Lower lobe of right lung (tissue), 2 donors: Measurements from ENCODE around the gene SLC8A1. TPM values are rescaled to one million over a fixed set of nuclear protein-coding genes. Genes with fewer than 3 reads are reported as not detected.
A peak's percentile ranks its signal among the peaks of the same experiment; 100 is the strongest.

Experiments used
- ATAC-seq, 2 donors: fragments of 200-7000 bp; cut with Tn5 transposase; one replicate each; pipeline ENCODE4 v1.9.1; 2020 to 2022; ENCODE audit warnings: mild to moderate bottlenecking in 2 of 2, moderate library complexity in 2 of 2
- DNase-seq: peaks from one replicate; pipeline ENCODE4 v3.0.0-alpha.2; 2020
- H3K27ac ChIP-seq: fragments of 200-600 bp; one replicate; pipeline ENCODE4 v1.8.0; 2022
- H3K27me3 ChIP-seq: fragments of 200-600 bp; one replicate; pipeline ENCODE4 v1.8.0; 2022; ENCODE audit warnings: low read depth
- H3K36me3 ChIP-seq: fragments of 200-600 bp; one replicate; pipeline ENCODE4 v1.8.0; 2022; ENCODE audit warnings: mild to moderate bottlenecking
- H3K4me1 ChIP-seq: fragments of 200-600 bp; one replicate; pipeline ENCODE4 v1.8.0; 2022
- H3K4me3 ChIP-seq: fragments of 200-600 bp; one replicate; pipeline ENCODE4 v1.8.0; 2022; ENCODE audit warnings: mild to moderate bottlenecking
- H3K9me3 ChIP-seq: fragments of 200-600 bp; one replicate; pipeline ENCODE4 v1.8.0; 2022
- intact Hi-C: fragments of 100-400 bp; cut with DNase I; formaldehyde crosslinking; loops from one replicate; pipeline ENCODE4 v1.11.0; 2022
- total RNA-seq: library from RNA; stranded (reverse); fragmentation: NEBNext Ultra II Directional; extraction: Animal tissue kit (Norgen Biotek cat#: 25700); gene quantifications from one replicate; pipeline ENCODE4 v1.2.1, GENCODE V29; 2021
- TF ChIP-seq, protein P1 (sequence below): fragments of 200-600 bp; IDR thresholded peaks from one replicate; pipeline ENCODE4 v1.8.0; 2022; ENCODE audit warnings: antibody characterized with exemption, mild to moderate bottlenecking
- donor health status: DM: no; HTN: yes; CAD: no; lungs with severe emphysema.

SLC8A1 gene
- total RNA-seq, 1 donor from 2014 or later, result 58.5 TPM

DNA sequence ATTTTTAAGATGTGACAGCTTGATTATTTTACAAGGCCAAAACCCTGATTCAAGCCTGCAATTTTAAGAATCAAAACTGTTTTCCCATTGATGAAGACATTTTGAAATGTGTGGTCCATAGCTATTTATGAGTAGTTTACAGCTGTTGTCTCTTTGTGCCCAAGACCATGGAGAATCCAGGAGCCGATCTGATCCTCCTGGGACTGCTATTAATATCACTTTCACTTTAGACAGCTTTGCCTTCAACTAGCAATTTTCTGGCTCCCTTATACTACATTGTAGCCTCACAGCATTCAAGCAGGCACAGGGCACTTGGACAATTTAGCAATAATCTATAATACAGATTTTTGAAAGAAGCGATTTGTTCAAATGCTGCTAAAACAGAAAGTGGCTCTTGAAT lies 172.9 kb downstream of the SLC8A1 start:
- Histone ChIP-seq H3K27me3 (no peaks in the 10 kb centered on the region), H3K4me3 (no peak overlapping the region), H3K36me3 (no peaks in the 10 kb centered on the region), H3K4me1 (peaks cover 16% of the 10 kb centered on the region), H3K9me3 (no peaks in the 10 kb centered on the region), H3K27ac (no peak overlapping the region)
- intact Hi-C loops, result no loop called here
- DNase-seq (no peak), ATAC-seq (no peak)
- TF ChIP-seq, protein P1, sequence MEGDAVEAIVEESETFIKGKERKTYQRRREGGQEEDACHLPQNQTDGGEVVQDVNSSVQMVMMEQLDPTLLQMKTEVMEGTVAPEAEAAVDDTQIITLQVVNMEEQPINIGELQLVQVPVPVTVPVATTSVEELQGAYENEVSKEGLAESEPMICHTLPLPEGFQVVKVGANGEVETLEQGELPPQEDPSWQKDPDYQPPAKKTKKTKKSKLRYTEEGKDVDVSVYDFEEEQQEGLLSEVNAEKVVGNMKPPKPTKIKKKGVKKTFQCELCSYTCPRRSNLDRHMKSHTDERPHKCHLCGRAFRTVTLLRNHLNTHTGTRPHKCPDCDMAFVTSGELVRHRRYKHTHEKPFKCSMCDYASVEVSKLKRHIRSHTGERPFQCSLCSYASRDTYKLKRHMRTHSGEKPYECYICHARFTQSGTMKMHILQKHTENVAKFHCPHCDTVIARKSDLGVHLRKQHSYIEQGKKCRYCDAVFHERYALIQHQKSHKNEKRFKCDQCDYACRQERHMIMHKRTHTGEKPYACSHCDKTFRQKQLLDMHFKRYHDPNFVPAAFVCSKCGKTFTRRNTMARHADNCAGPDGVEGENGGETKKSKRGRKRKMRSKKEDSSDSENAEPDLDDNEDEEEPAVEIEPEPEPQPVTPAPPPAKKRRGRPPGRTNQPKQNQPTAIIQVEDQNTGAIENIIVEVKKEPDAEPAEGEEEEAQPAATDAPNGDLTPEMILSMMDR, result no peak

DNA sequence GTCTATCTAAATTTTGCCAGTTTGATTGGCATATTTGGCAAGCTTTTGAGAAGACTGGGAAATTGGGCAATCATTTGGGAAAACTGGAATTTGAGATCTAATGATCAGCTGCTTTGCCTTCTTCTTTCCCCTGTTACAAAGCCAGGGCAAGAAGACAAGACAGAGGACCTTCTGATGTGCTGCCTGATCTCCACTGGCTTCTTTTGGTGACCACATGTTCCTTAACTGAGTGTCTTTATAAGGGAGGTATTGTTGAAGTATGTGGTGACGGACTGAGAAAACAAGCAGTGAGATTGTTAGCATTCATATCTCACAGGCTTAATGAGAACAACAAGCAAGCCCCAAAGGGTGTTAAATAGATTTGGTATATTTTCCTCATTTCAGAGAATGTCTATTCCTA lies 175.8 kb downstream of the SLC8A1 start:
- H3K9me3 ChIP-seq, result no peaks in the 10 kb centered on the region
- intact Hi-C loops, result no loop called here
- H3K36me3 ChIP-seq, result no peaks in the 10 kb centered on the region
- ATAC-seq (no peak), DNase-seq (no peak)
- no peak overlapping the region for H3K27ac ChIP-seq
- H3K4me1 ChIP-seq, result peaks cover 7% of the 10 kb centered on the region
- no peak overlapping the region for H3K4me3 ChIP-seq
- no peaks in the 10 kb centered on the region for H3K27me3 ChIP-seq
- TF ChIP-seq, protein P1, result no peak

DNA sequence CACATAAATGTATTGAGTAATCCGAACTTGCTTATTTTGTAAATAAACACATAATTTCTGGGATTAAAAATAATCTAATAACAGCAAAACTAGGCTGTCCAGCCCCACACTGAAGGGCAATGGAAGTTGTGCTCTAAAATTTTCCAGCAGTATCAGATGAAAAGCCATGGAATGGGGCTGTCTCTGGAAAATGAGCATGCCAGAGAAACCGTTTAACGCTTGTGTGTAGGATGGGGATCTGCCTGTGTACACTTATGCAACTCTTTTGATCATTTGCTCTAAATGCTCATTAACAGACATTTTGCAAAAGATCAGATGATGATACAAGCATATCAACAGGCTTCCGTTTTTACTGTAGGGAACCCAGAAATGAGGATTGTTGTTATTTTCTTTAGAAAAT lies 177.6 kb downstream of the SLC8A1 start:
- Histone ChIP-seq H3K4me3 (no peak overlapping the region), H3K27me3 (no peaks in the 10 kb centered on the region), H3K9me3 (no peaks in the 10 kb centered on the region), H3K4me1 (peaks cover 2% of the 10 kb centered on the region), H3K36me3 (no peaks in the 10 kb centered on the region), H3K27ac (no peak overlapping the region)
- DNase-seq (no peak), ATAC-seq (no peak)
- intact Hi-C loops, result no loop called here
- TF ChIP-seq, protein P1, result no peak

DNA sequence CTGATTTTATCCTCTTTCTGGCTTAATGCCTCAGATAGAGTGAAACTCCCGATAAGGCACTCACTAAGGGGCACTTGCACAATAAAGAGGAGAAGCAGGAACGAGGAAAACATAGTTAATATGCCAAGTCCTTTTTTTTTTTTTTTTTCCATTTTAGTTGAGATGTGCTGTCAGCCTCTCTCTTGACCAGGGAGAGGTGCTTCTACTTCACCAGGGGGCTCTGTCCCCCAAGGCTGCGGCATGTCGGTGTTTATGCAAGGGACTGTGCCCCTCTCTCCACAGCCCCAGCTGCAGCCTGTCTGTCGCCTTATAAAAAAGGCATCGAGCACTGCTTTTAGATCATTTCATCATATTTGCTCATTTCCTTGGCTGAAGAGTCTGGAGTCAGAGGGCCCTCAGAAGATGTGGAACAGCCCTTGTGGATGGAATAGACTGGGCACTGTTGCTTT lies 178.1 kb downstream of the SLC8A1 start:
- no peaks in the 10 kb centered on the region for H3K4me1 ChIP-seq
- no peaks in the 10 kb centered on the region for H3K9me3 ChIP-seq
- no peak overlapping the region for H3K27ac ChIP-seq
- no peaks in the 10 kb centered on the region for H3K27me3 ChIP-seq
- ATAC-seq (peak; percentile 19 to 44), DNase-seq (no peak)
- no peaks in the 10 kb centered on the region for H3K36me3 ChIP-seq
- intact Hi-C loops, result no loop called here
- peak overlapping the region; percentile 9 for H3K4me3 ChIP-seq
- TF ChIP-seq, protein P1, result no peak

DNA sequence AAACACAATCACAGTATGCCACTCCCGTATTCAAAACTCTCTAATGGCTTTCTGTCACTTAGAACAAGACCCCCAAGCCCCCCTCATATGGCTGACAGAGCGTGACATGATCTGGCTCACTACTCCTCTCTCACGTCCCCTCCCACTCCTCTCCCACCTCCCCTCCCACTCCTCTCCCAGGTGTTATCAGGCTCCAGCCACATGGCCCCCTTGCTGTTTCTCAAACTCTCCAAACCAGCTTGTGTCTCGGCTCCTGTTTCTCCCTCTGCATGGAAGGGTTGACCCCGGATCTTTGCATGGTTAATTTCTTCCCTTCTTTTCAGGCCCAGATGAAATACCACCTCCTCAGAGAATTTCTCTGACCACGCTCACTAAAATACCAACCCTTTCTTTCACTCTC lies 180.8 kb downstream of the SLC8A1 start:
- Histone ChIP-seq H3K27me3 (no peaks in the 10 kb centered on the region), H3K36me3 (no peaks in the 10 kb centered on the region), H3K9me3 (no peaks in the 10 kb centered on the region), H3K27ac (no peak overlapping the region), H3K4me1 (no peaks in the 10 kb centered on the region), H3K4me3 (no peak overlapping the region)
- ATAC-seq (no peak), DNase-seq (no peak)
- intact Hi-C loops, result no loop called here
- TF ChIP-seq, protein P1, result no peak

DNA sequence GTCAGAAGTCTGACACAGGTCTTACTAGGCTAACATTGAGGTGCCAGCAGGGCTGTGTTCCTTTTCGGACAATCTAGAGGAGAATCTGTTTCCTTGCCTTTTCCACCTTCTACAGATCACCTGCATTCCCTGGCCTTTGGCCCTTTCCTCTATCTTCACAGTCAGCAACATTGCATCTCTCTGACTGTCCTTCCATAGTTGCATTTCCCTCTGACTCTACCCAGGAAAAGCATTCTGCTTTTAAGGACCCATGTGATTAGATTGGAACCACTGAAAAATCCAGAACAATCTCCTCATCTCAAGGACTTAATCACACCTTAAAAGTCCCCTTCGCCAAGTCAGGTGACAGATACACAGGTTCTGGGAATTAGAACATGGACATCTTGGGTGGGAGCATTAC lies 181.5 kb downstream of the SLC8A1 start:
- Histone ChIP-seq H3K27ac (no peak overlapping the region), H3K36me3 (no peaks in the 10 kb centered on the region), H3K9me3 (no peaks in the 10 kb centered on the region), H3K4me1 (no peaks in the 10 kb centered on the region), H3K4me3 (no peak overlapping the region), H3K27me3 (no peaks in the 10 kb centered on the region)
- DNase-seq, result no peak
- ATAC-seq, result no peak
- intact Hi-C loops, result no loop called here
- TF ChIP-seq, protein P1, result no peak
